Measurements from ENCODE around the gene BHLHE40. TPM values are rescaled to one million over a fixed set of nuclear protein-coding genes. Genes with fewer than 3 reads are reported as not detected.

BHLHE40 gene
- total and polyA plus RNA-seq, 2 of the 8 experiments (the other 6 are each of a cell fraction or from before 2014, with no cell fraction given) = 1.5 to 2.2 TPM

- no peak for TF ChIP-seq BCL11A (IDR thresholded peaks at IDR 0.05; ENCODE audit: low read depth in 2 of 2, low read length in 2 of 2)
These were observed 28.9 kb upstream of the BHLHE40 start (continued) for GRCh38 chr3:4950351-4950784.
